Erythroblast (primary cell): ENCODE data around the gene S100A3.

ENCODE experiments used
- GATA1 ChIP-seq: IDR thresholded peaks from 2 replicates; pipeline ENCODE4 v1.6.1; 2011; ENCODE audit warnings: low read depth, mild to moderate bottlenecking, control low read depth, low read length, moderate library complexity
- POLR2A ChIP-seq: IDR thresholded peaks from 2 replicates; pipeline ENCODE4 v1.6.1; 2011; ENCODE audit warnings: mild to moderate bottlenecking, low read length

DNA sequence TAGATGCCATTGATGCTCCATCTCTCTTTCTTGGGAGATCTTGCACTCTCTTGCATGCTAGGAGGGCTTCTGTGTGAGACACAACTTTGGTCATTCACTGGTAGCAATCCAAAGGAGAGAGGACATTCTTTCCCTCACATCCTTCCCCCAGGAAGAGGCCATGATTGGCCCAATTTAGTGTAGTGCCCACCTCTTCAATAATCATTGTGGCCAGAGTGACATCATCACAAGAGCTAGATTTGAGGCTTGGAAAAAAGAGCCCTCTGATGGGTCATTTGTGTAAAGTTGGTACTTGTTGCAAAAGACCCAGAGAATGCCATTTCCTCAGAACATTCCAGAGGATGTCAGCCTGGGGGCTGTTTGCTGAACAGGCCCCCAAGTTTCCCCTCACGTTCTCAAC lies 43.5 kb downstream of the S100A3 start:
- no peak for TF ChIP-seq POLR2A
- TF ChIP-seq GATA1 = no peak
